Panc1 (cell line): Measurements from ENCODE around the gene TSC22D1.

ENCODE experiments used
- CTCF ChIP-seq: fragments of 450-650 bp; IDR thresholded peaks from 2 replicates; pipeline ENCODE4 v1.5.1; 2017; ENCODE audit warnings: mild to moderate bottlenecking
- POLR2AphosphoS5 ChIP-seq: IDR thresholded peaks from 2 replicates; pipeline ENCODE4 v1.6.1; 2012; ENCODE audit warnings: mild to moderate bottlenecking, low read depth, low read length, moderate library complexity
- REST ChIP-seq, 2 experiments: IDR thresholded peaks; 2 replicates each; pipeline ENCODE4 v1.6.1; 2011 to 2012; ENCODE audit warnings: low read depth in 2 of 2, control low read depth in 1 of 2, low read length in 1 of 2, mild to moderate bottlenecking in 1 of 2, moderate library complexity in 1 of 2; ENCODE audit not compliant: insufficient read depth in 1 of 2

DNA sequence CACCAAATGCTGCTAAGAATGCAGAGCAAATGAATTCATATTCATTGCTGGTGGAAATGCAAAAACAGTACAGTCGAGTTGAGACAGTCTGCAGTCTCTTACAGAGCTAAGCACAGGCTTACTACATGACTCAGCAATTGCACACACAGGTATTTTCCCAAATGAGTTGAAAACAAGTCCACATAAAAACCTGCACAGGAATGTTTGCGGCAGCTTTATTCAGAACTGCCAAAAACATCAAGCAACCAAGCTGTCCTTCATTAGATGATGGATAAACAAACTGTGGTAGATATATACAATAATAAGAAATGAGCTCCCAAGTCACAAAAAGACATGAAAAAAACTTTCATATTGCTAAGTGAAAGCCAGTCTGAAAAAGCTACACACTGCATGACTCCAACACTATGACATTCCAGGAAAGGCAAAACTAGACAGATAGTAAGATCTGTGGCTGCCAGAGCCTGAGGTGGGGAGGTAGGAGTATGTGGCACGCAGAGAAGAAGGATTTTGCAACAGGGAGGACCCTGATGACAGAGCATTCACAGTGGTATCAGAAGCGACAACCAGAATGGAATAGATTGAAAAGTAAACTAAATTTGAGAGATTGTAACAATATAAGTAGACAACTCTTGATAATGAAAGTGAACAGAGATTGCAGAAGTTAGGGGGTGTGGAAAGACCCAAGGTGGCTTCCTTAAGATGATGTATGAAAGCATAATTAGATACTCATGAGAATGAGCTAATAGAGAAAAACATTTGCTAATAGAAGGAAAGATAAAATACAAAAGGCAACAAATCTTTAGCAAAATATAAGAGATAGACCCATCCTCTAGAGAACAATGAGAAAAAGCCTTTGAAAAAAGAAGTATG lies 52.7 kb downstream of the TSC22D1 start:
- no peak for TF ChIP-seq CTCF
- no peak for TF ChIP-seq POLR2AphosphoS5
- TF ChIP-seq REST (IDR thresholded peaks at IDR 0.05; ENCODE audit: insufficient read depth in 1 of 2, low read depth in 2 of 2, low read length in 1 of 2): no peak
